ENCODE data around the gene S100A1.

The S100A1 gene

GRCh38 chr1:153679337-153680119 lies 51.3 kb downstream of the S100A1 start:
- no peak for DNase-seq (ENCODE audit: low spot score)
- FAIRE-seq = no peak

DNA sequence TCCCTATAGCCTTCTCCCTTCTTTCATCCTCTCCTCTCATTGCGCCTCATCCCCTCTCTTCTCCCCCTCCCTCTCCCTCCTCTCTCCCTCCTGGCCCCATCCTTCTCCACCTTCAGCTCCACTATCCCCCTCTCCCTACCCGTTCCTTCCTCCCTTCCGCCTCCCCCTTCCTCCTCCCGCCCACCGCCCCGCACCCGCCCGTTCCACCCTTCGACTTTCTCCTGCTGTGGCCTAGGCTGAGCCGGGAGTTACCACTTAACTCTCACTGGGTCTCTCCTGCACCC lies 51.8 kb downstream of the S100A1 start:
- no peak for DNase-seq (ENCODE audit: low spot score)
- FAIRE-seq = no peak

Measured in RCC 7860 (cell line).